Activated B cell treated with CpG ODN at 0.5 μM for 24 hours (primary cell): ENCODE results near the gene KCNK10. TPM values are rescaled to one million over a fixed set of nuclear protein-coding genes. Genes with fewer than 3 reads are reported as not detected.

Source experiments
- ATAC-seq: fragments of 200-7000 bp; cut with Tn5 transposase; one replicate; pipeline ENCODE4 v1.10.0; 2021; ENCODE audit warnings: low read depth, mild to moderate bottlenecking, moderate library complexity
- CTCF ChIA-PET: fragments of 350-600 bp; sonication (Branson Sonifier 250); formaldehyde crosslinking; loops from one replicate; lab custom pipeline; 2021; ENCODE audit warnings: antibody characterized with exemption; lab: Charles Lee
- POLR2A ChIA-PET: fragments of 350-600 bp; sonication (Branson Sonifier 250); formaldehyde crosslinking; loops from one replicate; lab custom pipeline; 2021; ENCODE audit warnings: antibody characterized with exemption; lab: Charles Lee
- DNase-seq: peaks from one replicate; pipeline ENCODE4 v3.0.0; 2022
- H3K27ac Mint-ChIP-seq: one replicate; pipeline ENCODE4 v1.8.0; 2020; ENCODE audit warnings: mixed read lengths
- H3K27me3 Mint-ChIP-seq: one replicate; pipeline ENCODE4 v1.8.0; 2021; ENCODE audit warnings: mixed read lengths
- H3K36me3 Mint-ChIP-seq: one replicate; pipeline ENCODE4 v1.8.0; 2021; ENCODE audit warnings: low read depth, mixed read lengths
- H3K4me1 Mint-ChIP-seq: one replicate; pipeline ENCODE4 v1.8.0; 2021; ENCODE audit warnings: mixed read lengths
- H3K4me3 Mint-ChIP-seq: one replicate; pipeline ENCODE4 v1.8.0; 2020; ENCODE audit warnings: mild to moderate bottlenecking, mixed read lengths
- H3K9me3 Mint-ChIP-seq: one replicate; pipeline ENCODE4 v1.8.0; 2020; ENCODE audit warnings: mixed read lengths
- intact Hi-C: fragments of 100-400 bp; cut with micrococcal nuclease; formaldehyde crosslinking; loops from one replicate; pipeline ENCODE4 v1.15.1; 2024
- total RNA-seq: library from RNA; stranded (reverse); gene quantifications from 2 replicates; pipeline ENCODE4 v1.2.3, GENCODE V29; 2022
- TF ChIP-seq, protein P1 (sequence below): fragments of 200-600 bp; IDR thresholded peaks from one replicate; pipeline ENCODE4 v1.8.0; 2022; ENCODE audit warnings: antibody characterized with exemption, mild to moderate bottlenecking

Gene KCNK10
- total RNA-seq, 1 donor from 2014 or later = 0.13 TPM

- Mint-ChIP-seq H3K36me3 (no peaks in the 10 kb centered on the region), H3K9me3 (no peaks in the 10 kb centered on the region), H3K27ac (no peak overlapping the region), H3K4me1 (no peaks in the 10 kb centered on the region), H3K4me3 (no peak overlapping the region), H3K27me3 (peaks cover 18% of the 10 kb centered on the region)
- intact Hi-C loops = no loop called here
- ATAC-seq (no peak), DNase-seq (no peak)
- TF ChIP-seq, protein P1, sequence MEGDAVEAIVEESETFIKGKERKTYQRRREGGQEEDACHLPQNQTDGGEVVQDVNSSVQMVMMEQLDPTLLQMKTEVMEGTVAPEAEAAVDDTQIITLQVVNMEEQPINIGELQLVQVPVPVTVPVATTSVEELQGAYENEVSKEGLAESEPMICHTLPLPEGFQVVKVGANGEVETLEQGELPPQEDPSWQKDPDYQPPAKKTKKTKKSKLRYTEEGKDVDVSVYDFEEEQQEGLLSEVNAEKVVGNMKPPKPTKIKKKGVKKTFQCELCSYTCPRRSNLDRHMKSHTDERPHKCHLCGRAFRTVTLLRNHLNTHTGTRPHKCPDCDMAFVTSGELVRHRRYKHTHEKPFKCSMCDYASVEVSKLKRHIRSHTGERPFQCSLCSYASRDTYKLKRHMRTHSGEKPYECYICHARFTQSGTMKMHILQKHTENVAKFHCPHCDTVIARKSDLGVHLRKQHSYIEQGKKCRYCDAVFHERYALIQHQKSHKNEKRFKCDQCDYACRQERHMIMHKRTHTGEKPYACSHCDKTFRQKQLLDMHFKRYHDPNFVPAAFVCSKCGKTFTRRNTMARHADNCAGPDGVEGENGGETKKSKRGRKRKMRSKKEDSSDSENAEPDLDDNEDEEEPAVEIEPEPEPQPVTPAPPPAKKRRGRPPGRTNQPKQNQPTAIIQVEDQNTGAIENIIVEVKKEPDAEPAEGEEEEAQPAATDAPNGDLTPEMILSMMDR = no peak
- CTCF ChIA-PET = no interaction called here
- POLR2A ChIA-PET = no interaction called here
Measured at GRCh38 chr14:88289234-88289633, 33.8 kb downstream of the KCNK10 start.

GRCh38 chr14:88286309-88286708 is 36.8 kb downstream of the KCNK10 start:
- no peak overlapping the region for H3K4me3 Mint-ChIP-seq
- H3K27me3 Mint-ChIP-seq = peaks cover 18% of the 10 kb centered on the region
- H3K36me3 Mint-ChIP-seq = no peaks in the 10 kb centered on the region
- ATAC-seq (no peak), DNase-seq (no peak)
- H3K4me1 Mint-ChIP-seq = no peaks in the 10 kb centered on the region
- no peaks in the 10 kb centered on the region for H3K9me3 Mint-ChIP-seq
- intact Hi-C loops = no loop called here
- ChIA-PET CTCF (no interaction called here), POLR2A (no interaction called here)
- TF ChIP-seq, protein P1 = no peak
- no peak overlapping the region for H3K27ac Mint-ChIP-seq

- ATAC-seq (no peak), DNase-seq (no peak)
- intact Hi-C loops = no loop called here
- Mint-ChIP-seq H3K4me1 (no peaks in the 10 kb centered on the region), H3K4me3 (no peak overlapping the region), H3K27me3 (peaks cover 10% of the 10 kb centered on the region), H3K9me3 (no peaks in the 10 kb centered on the region), H3K27ac (no peak overlapping the region), H3K36me3 (no peaks in the 10 kb centered on the region)
- POLR2A ChIA-PET = no interaction called here
- CTCF ChIA-PET = no interaction called here
- TF ChIP-seq, protein P1 = no peak
Measured at GRCh38 chr14:88281447-88281846, 41.6 kb downstream of the KCNK10 start.

- no peaks in the 10 kb centered on the region for H3K36me3 Mint-ChIP-seq
- H3K27me3 Mint-ChIP-seq = peaks cover 20% of the 10 kb centered on the region
- DNase-seq (no peak), ATAC-seq (no peak)
- ChIA-PET CTCF (no interaction called here), POLR2A (no interaction called here)
- no peaks in the 10 kb centered on the region for H3K4me1 Mint-ChIP-seq
- intact Hi-C loops = no loop called here
- TF ChIP-seq, protein P1 = no peak
- H3K4me3 Mint-ChIP-seq = no peak overlapping the region
- H3K9me3 Mint-ChIP-seq = no peaks in the 10 kb centered on the region
- no peak overlapping the region for H3K27ac Mint-ChIP-seq
Measured at GRCh38 chr14:88276923-88277596, 46.0 kb downstream of the KCNK10 start.

GRCh38 chr14:88272390-88273269 is 50.4 kb downstream of the KCNK10 start:
- DNase-seq (no peak), ATAC-seq (no peak)
- Mint-ChIP-seq H3K36me3 (no peaks in the 10 kb centered on the region), H3K4me3 (no peak overlapping the region), H3K9me3 (no peaks in the 10 kb centered on the region), H3K27me3 (peaks cover 22% of the 10 kb centered on the region), H3K4me1 (no peaks in the 10 kb centered on the region), H3K27ac (no peak overlapping the region)
- TF ChIP-seq, protein P1 = no peak
- CTCF ChIA-PET = no interaction called here
- POLR2A ChIA-PET = no interaction called here
- intact Hi-C loops = no loop called here
